HG03571 (cell line): Measurements from ENCODE around the gene MIA2.

Experiments used
- ATAC-seq: cut with Tn5 transposase; IDR thresholded peaks from one replicate; pipeline ENCODE4 v1.9.1; 2021; ENCODE audit not compliant: unreplicated experiment

Gene MIA2

DNA sequence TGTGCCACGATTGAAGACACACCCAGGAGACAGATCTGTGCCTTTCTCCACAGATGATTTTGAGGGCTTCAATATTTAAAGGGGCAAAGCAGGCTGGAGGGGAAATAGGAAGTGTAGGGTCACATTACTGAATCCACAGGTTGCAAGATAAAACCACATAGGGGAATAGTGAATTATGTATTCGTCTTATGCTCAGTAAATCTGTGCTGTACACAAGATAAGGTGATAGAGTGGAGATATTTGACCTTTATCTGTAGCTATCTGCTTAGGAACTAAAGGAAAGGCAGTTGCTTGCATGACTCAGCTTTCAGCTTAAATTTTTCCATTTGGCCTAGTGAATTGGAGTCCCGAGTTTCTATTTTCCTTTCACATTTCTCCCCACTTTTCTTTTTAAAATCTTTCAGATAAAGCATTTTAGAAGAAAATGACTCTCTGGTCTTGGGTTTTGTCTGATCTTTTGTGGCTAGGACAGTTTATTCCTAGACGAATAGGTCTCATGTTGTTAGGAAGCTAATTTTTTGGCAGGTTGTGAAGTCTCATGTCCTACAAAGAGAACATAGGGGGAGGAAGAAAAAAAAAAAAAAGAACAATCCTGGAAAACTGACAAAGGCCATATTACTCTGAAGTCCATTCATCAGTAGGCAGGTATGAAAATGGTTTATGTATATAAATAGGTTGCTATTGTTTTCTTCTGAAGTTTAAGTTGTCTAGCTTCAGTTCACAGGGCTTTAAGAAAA, 143.1 kb downstream of the MIA2 start:
- ATAC-seq: no peak

- no peak for ATAC-seq
Measured at GRCh38 chr14:39381366-39381765, 147.7 kb downstream of the MIA2 start.

DNA sequence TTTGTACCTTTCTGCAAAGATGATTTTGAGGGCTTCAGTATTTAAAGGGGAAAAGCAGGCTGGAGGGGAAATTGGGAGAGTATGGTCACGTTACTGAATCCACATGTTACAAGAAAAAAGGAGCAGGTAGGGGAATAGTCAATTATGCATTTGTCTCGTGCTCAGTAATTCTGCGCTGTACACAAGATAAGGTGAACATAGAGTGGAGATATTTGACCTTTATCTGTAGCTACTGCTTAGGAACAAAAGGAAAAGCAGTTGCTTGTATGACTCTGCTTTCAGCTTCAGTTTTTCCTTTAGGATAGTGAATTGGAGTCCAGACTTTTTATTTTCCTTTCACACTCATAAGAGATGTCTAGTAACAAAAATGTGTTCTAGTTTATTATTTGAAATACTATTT, 148.7 kb downstream of the MIA2 start:
- no peak for ATAC-seq

GRCh38 chr14:39383026-39383660, 149.4 kb downstream of the MIA2 start:
- ATAC-seq: no peak

DNA sequence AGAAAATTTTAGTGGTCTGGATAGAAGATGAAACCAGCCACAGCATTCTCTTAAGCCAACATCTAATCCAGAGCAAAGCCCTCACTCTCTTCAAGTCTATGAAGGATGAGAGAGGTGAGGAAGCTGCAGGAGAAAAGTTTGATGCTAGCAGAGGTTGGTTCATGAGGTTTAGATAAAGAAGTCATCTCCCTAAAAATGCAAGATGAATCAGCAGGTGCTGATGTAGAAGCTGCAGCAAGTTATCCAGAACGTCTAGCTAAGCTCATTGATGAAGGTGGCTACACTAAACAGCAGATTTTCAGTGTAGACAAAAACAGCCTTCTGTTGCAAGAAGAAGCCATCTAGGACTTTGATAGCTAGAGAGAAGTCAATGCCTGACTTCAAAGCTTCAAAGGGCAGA, 150.0 kb downstream of the MIA2 start:
- no peak for ATAC-seq

- ATAC-seq: no peak
Measured at GRCh38 chr14:39384177-39384576, 150.5 kb downstream of the MIA2 start.

DNA sequence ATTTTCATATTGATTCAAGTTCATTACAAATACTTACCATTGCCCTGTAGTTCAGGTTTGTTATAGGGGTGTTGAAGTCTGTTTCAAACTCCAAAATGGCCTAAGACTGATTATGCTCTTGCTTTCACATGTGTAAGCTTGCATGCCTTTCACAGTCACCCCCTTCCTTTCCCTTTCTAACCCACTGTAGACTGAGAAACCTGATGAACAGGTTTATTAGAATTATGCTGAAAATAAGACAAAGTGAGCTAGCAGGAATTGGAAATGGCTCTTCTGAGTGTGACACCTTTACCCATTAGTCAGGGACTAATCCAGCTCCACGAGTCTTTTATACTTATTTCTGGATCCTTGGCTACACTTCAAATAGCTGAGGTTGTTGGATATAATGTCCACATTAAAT, 159.6 kb downstream of the MIA2 start:
- no peak for ATAC-seq

GRCh38 chr14:39395555-39396254, 162.0 kb downstream of the MIA2 start:
- no peak for ATAC-seq

DNA sequence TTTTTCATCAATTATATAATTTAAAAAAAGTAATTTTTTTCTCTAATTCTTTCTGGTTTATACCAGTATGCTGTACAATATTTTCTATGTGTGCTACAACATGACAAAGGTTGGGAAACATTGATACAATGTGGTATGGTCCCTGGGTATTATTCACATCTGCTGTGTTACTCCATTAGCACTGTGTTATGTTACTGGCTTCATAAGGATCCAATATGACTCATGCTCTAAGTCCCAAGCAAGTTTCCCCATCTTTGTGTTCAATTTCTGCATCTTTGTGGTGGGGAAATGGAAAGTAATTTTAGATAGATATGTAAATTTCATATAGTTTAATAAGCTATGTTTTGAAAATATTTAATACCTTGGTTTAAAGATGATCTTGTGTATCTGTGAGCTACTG, 162.7 kb downstream of the MIA2 start:
- ATAC-seq: no peak

DNA sequence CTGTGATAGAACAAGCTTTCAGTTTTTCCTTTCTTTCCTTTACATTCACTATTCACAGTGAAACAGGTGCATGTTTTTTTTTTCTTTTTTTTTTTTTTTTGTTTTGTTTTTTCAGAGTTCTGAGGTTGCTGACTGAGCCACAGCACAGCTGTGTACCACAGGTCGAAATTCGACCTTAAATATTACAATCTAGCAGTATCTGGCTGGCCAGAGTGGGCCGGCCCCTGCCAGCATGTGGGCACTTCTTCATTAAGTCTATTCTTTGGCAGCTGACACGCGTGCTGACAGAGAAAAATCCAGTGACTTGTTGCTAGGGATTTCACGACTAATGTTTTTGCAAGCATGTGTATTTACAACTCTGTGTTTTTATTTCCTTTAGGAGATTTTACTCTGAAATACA, 164.7 kb downstream of the MIA2 start:
- no peak for ATAC-seq

GRCh38 chr14:39406560-39406959, 172.8 kb downstream of the MIA2 start:
- ATAC-seq: no peak

DNA sequence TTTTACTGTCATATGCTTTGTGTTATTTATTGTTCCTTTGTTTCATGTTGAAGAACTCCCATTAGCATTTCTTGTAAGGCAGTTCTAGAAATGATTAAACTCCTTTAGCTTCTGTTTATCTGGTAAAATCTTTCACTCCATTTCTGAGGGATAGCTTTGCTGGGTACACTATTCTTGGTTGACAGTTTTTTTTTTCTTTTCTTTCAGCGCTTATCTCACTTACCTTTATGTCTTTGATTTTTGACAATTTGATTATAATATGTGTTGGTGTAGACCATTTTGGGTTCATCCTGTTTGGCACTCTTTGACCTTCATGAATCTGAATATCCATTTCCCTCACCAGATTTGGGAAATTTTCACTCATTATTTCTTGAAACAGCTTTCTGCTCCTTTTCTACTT, 182.4 kb downstream of the MIA2 start:
- ATAC-seq: no peak

DNA sequence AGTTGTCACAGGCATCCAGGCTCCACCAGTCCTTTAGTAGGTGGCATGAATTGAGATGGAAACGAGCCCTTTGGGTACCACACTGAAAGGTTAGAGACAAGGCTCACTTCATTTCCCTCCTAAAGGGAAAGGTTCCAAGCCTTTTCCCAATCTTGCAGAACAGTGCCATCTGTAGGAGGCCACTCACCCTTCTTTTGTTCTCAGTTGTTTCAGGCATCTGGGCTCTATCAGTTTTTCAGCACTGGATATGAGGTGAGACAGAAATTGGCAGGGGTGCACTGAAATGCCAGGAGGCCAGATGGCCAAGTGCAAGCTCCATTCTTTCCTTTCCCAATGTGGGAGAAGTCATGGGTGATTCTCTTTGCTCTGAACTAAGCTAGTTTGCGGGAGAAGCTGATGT, 183.3 kb downstream of the MIA2 start:
- no peak for ATAC-seq

GRCh38 chr14:39419272-39419671, 185.6 kb downstream of the MIA2 start:
- ATAC-seq: no peak

DNA sequence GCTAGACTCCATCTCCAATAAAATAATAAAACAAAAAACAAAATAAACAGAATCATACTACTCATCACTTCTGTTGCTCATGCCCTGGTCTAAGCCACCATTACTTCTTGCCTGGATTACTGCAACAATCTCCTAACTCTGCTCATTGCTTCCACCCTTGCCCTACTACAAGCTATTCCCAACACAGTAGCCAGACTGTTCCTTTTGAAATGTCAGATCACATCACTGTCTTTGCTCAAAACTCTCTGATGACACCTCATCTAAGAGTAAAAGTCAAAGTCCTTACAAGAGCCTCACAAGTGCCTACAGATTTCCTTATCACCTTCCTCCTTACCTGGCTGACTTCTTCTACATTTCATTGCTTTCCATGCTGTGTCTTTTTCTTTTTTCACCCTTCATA, 188.5 kb downstream of the MIA2 start:
- ATAC-seq: no peak

DNA sequence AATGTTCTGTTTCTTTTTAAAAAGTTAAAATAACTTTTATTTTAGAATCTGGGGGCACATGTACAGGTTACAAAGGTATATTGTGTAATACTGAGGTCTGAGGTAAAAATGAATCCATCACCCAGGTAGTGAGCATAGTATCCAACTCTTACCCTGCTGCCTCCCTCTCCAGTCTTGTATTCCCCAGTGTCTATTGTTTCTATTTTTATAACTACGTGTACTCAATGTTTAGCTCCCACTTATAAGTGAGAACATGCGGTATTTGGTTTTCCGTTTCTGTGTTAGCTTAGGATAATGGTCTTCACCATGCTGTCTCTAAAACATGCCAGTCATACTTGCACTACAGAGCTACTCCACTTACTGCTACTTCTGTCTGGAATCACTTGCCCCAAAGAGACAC, 190.1 kb downstream of the MIA2 start:
- ATAC-seq: no peak

DNA sequence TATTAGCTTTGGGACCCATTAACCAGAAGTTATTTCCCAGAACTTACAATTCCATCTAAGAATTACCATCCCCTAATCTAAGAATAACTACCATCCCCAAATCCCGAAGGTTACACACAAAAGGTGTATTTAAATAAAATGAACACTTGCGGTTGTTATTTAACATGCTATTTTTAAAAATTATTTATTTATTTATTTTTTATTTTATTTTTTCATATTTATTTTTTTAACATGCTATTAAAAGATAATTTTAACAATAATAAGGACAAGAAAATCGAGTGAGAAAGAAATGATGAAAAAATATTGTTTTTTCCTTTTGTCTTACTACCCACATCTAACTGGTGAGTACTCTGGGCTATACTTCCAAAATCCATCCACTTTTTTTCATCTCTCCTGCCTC, 192.2 kb downstream of the MIA2 start:
- no peak for ATAC-seq

GRCh38 chr14:39426605-39427004, 192.9 kb downstream of the MIA2 start:
- no peak for ATAC-seq

- ATAC-seq: no peak
Measured at GRCh38 chr14:39428118-39428517, 194.4 kb downstream of the MIA2 start.

DNA sequence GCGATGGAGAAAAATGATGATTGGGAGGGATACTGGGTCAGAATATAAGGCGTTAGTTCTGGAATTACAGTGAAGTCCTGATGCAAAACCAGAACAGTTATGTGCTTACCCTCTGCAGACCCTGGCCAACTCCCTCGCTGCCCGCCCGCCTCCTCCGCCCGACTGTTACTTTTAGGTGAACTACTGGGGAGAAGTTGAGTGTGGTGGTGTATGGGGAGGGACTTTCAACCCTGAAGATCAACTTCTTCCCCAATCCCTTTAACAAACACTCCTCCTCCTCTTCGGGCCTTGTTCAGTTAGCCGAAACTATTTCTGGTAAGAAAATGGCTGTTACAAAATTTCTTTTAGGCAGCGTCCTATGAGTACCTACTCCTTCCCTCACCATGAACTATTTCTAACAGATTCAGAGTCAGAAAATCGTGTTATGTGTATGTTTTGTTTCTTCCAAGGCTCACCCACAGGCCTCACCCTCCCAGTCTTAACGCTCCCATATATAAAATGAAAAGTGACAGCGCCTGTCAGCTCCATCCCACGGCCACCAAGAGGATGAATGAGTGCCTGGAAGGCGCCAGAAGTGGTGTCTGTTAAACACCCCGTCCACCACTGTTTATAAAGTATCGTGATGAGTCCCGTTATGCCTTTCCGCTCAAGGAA, 197.2 kb downstream of the MIA2 start:
- peak; percentile 3 for ATAC-seq

- ATAC-seq: peak; percentile 17
Measured at GRCh38 chr14:39431416-39432178, 197.9 kb downstream of the MIA2 start.
